GM12878 (cell line): ENCODE measurements around the gene AGPAT2. TPM values are rescaled to one million over a fixed set of nuclear protein-coding genes. Genes with fewer than 3 reads are reported as not detected.

ENCODE experiments used
- ATAC-seq: fragments of 200-7000 bp; cut with Tn5 transposase; 3 replicates; pipeline ENCODE4 v1.9.1; 2020; ENCODE audit warnings: mild to moderate bottlenecking, moderate library complexity
- BruUV-seq: library from RNA; stranded (reverse); fragments of 400-500 nt; replicated peaks from 2 replicates; lab custom pipeline; 2021; lab: Mats Ljungman, UMichigan
- CTCF ChIA-PET: fragments of 300-600 bp; sonication (Branson Sonifier 250); formaldehyde crosslinking; extraction: SDS; loops from one replicate; lab custom pipeline; 2021; ENCODE audit warnings: inconsistent platforms; lab: Yijun Ruan, JAX
- POLR2A ChIA-PET: fragments of 350-600 bp; formaldehyde crosslinking; extraction: SDS; loops from one replicate; lab custom pipeline; 2021; ENCODE audit warnings: inconsistent platforms; lab: Charles Lee
- RAD21 ChIA-PET: fragments of 300-600 bp; sonication (Branson Sonifier 250); formaldehyde crosslinking; loops from one replicate; lab custom pipeline; 2023; ENCODE audit warnings: antibody characterized with exemption; ENCODE audit not compliant: unreplicated experiment; lab: Charles Lee
- SMC1A ChIA-PET: fragments of 300-600 bp; sonication (Branson Sonifier 250); formaldehyde crosslinking; loops from one replicate; lab custom pipeline; 2023; ENCODE audit not compliant: unreplicated experiment, uncharacterized antibody; lab: Charles Lee
- DNase-seq: peaks from one replicate; pipeline ENCODE4 v3.0.0-alpha.2; 2011; ENCODE audit warnings: low read depth, low spot score
- FAIRE-seq: peaks from 3 replicates; lab custom pipeline; 2011; peaks lifted over from hg19 to GRCh38; lab: Jason Lieb, UNC
- H2AFZ ChIP-seq: 2 replicates; pipeline ENCODE4 v1.6.0; 2011; ENCODE audit warnings: low read depth, low read length, control low read depth; ENCODE audit not compliant: control insufficient read depth
- H3K27ac ChIP-seq: 2 replicates; pipeline ENCODE4 v1.5.1; 2011; ENCODE audit warnings: control low read depth; ENCODE audit not compliant: control insufficient read depth, insufficient read depth
- H3K27me3 ChIP-seq, 2 experiments: replicated peaks in 1 of 2; 2 replicates each; pipeline versions ENCODE4 v1.6.0 to v1.6.1; 2011; ENCODE audit warnings: low read length in 1 of 2; ENCODE audit not compliant: control insufficient read depth in 2 of 2, insufficient read depth in 2 of 2
- H3K36me3 ChIP-seq, 2 experiments: 2 replicates each; pipeline ENCODE4 v1.5.1; 2011; ENCODE audit warnings: low read length in 1 of 2; ENCODE audit not compliant: control insufficient read depth in 2 of 2, insufficient read depth in 2 of 2
- H3K4me1 ChIP-seq: 2 replicates; pipeline ENCODE4 v1.6.1; 2011; ENCODE audit warnings: mild to moderate bottlenecking, low read length, moderate library complexity, mixed read lengths; ENCODE audit not compliant: control insufficient read depth, insufficient read depth
- H3K4me2 ChIP-seq: 2 replicates; pipeline ENCODE4 v1.6.0; 2011; ENCODE audit warnings: control low read depth; ENCODE audit not compliant: control insufficient read depth, insufficient read depth
- H3K4me3 ChIP-seq: fragments of 200-600 bp; sonication (generic); 2 replicates; pipeline ENCODE4 v1.5.1; 2016
- H3K79me2 ChIP-seq: 2 replicates; pipeline ENCODE4 v1.6.0; 2011; ENCODE audit warnings: low read length; ENCODE audit not compliant: control insufficient read depth, insufficient read depth
- H3K9ac ChIP-seq: 2 replicates; pipeline ENCODE4 v1.8.0; 2011; ENCODE audit warnings: low read length, control low read depth, mixed read lengths; ENCODE audit not compliant: control insufficient read depth, insufficient read depth
- H3K9me3 ChIP-seq: replicated peaks from 3 replicates; pipeline ENCODE4 v1.5.1; 2011; ENCODE audit warnings: mild to moderate bottlenecking, low read length; ENCODE audit not compliant: control insufficient read depth, insufficient read depth
- H4K20me1 ChIP-seq: 2 replicates; pipeline ENCODE4 v1.6.0; 2011; ENCODE audit not compliant: control insufficient read depth, insufficient read depth
- BMI1 ChIP-seq: fragments of 450-650 bp; IDR thresholded peaks from 2 replicates; pipeline ENCODE4 v1.6.1; 2016; ENCODE audit warnings: mild to moderate bottlenecking, moderate library complexity, borderline replicate concordance
- CREB1 ChIP-seq: IDR thresholded peaks from 2 replicates; pipeline ENCODE4 v1.6.1; 2012; ENCODE audit warnings: low read depth, mild to moderate bottlenecking, inconsistent platforms
- CREM ChIP-seq: IDR thresholded peaks from 2 replicates; pipeline ENCODE4 v1.6.1; 2014; ENCODE audit warnings: antibody characterized with exemption, low read depth
- ETV6 ChIP-seq, 2 experiments: fragments of 450-650 bp in 1 of 2; IDR thresholded peaks in 1 of 2; conservative IDR thresholded peaks in 1 of 2; 2 replicates each; pipeline ENCODE4 v1.6.1; 2014; ENCODE audit warnings: antibody characterized with exemption in 1 of 2, borderline replicate concordance in 1 of 2, low read depth in 1 of 2, mild to moderate bottlenecking in 1 of 2, moderate library complexity in 1 of 2
- JUNB ChIP-seq: IDR thresholded peaks from 2 replicates; pipeline ENCODE4 v1.6.1; 2016; ENCODE audit warnings: antibody characterized with exemption, mild to moderate bottlenecking
- KAT2A ChIP-seq: conservative IDR thresholded peaks from 2 replicates; pipeline ENCODE4 v1.6.1; 2011; ENCODE audit warnings: low read depth, low read length; ENCODE audit not compliant: control insufficient read depth
- PKNOX1 ChIP-seq: fragments of 450-650 bp; IDR thresholded peaks from 2 replicates; pipeline ENCODE4 v1.6.1; 2016; ENCODE audit warnings: mild to moderate bottlenecking
- POLR2A ChIP-seq: IDR thresholded peaks from 2 replicates; pipeline ENCODE4 v1.6.1; 2011; ENCODE audit warnings: low read depth, mild to moderate bottlenecking, low read length
- RAD21 ChIP-seq: IDR thresholded peaks from 2 replicates; pipeline ENCODE4 v1.6.1; 2011; ENCODE audit warnings: mild to moderate bottlenecking, low read depth, low read length, moderate library complexity; ENCODE audit not compliant: insufficient read depth
- SIX5 ChIP-seq: IDR thresholded peaks from 2 replicates; pipeline ENCODE4 v1.6.1; 2011; ENCODE audit warnings: mild to moderate bottlenecking, low read depth, low read length, moderate library complexity; ENCODE audit not compliant: severe bottlenecking
- SMARCA5 ChIP-seq: fragments of 450-650 bp; IDR thresholded peaks from 2 replicates; pipeline ENCODE4 v1.6.1; 2017; ENCODE audit warnings: mild to moderate bottlenecking
- SRF ChIP-seq, 2 experiments: IDR thresholded peaks; 2 replicates each; pipeline ENCODE4 v1.6.1; 2011; ENCODE audit warnings: low read depth in 2 of 2, low read length in 2 of 2, mild to moderate bottlenecking in 1 of 2, moderate library complexity in 1 of 2
- TCF12 ChIP-seq: IDR thresholded peaks from 2 replicates; pipeline ENCODE4 v1.6.1; 2011; ENCODE audit warnings: low read depth, mild to moderate bottlenecking, low read length
- TCF3 ChIP-seq: IDR thresholded peaks from 2 replicates; pipeline ENCODE4 v1.6.1; 2012; ENCODE audit warnings: low read depth, mild to moderate bottlenecking, low read length, borderline replicate concordance; ENCODE audit not compliant: insufficient read depth
- ZBED1 ChIP-seq: IDR thresholded peaks from 2 replicates; pipeline ENCODE4 v1.6.1; 2016; ENCODE audit warnings: borderline replicate concordance
- ZBTB40 ChIP-seq: fragments of 450-650 bp; IDR thresholded peaks from 2 replicates; pipeline ENCODE4 v1.6.1; 2016; ENCODE audit warnings: mild to moderate bottlenecking, moderate library complexity, borderline replicate concordance
- WGBS: methylation state at CpG from one replicate; pipeline ENCODE4 v1.1.6; 2016; ENCODE audit warnings: low lambda C conversion rate; ENCODE audit not compliant: insufficient replicate concordance, insufficient coverage; ENCODE audit errors: missing lambda C conversion rate; 5-methylcytosine and 5-hydroxymethylcytosine counted together
- in situ Hi-C: fragments of 300-500 bp; cut with MboI; formaldehyde crosslinking; loops from 9 replicates; pipeline ENCODE4 v1.14.3; 2018; ENCODE audit warnings: mixed read lengths
- intact Hi-C: fragments of 100-400 bp; cut with micrococcal nuclease; formaldehyde crosslinking; loops from one replicate; pipeline ENCODE4 v1.14.2; 2022; ENCODE audit not compliant: unreplicated experiment
- polyA plus RNA-seq, 11 experiments: library from polyadenylated mRNA; depleted of rRNA in 4 of 11; unstranded in 6 of 11; stranded (reverse) in 5 of 11; fragments of >200 nt; fragmentation: Nextera tagmentation in 4 of 11; fragmentation: Illumina TruSeq in 1 of 11; extraction: Ambion mirVana in 4 of 11; extraction: Trizol in 1 of 11; gene quantifications; 1 replicate in 1 of 11; 2 replicates in 10 of 11; pipeline versions ENCODE4 v1.2.1 to v1.2.3, GENCODE V29; 2011 to 2016; ENCODE audit warnings: inconsistent platforms in 2 of 11, missing spikeins in 2 of 11, low read depth in 1 of 11
- total RNA-seq, 4 experiments: library from RNA; depleted of rRNA in 3 of 4; stranded (reverse); fragments of >200 nt in 3 of 4; fragmentation: Illumina TruSeq in 1 of 4; extraction: Trizol in 1 of 4; gene quantifications; 2 replicates each; pipeline versions ENCODE4 v1.2.1 to v1.2.3, GENCODE V29; 2013 to 2021
- TF ChIP-seq, protein P1 (sequence below): fragments of 450-650 bp; IDR thresholded peaks from 2 replicates; pipeline ENCODE4 v1.6.1; 2017; ENCODE audit warnings: mild to moderate bottlenecking, low read depth, inconsistent platforms; ENCODE audit not compliant: poor library complexity, severe bottlenecking

AGPAT2 gene
- total and polyA plus RNA-seq, 10 of the 15 experiments (the other 5 are each of a cell fraction or from before 2014, with no cell fraction given) = 0.10 to 28.5 (median 18.2) TPM

DNA sequence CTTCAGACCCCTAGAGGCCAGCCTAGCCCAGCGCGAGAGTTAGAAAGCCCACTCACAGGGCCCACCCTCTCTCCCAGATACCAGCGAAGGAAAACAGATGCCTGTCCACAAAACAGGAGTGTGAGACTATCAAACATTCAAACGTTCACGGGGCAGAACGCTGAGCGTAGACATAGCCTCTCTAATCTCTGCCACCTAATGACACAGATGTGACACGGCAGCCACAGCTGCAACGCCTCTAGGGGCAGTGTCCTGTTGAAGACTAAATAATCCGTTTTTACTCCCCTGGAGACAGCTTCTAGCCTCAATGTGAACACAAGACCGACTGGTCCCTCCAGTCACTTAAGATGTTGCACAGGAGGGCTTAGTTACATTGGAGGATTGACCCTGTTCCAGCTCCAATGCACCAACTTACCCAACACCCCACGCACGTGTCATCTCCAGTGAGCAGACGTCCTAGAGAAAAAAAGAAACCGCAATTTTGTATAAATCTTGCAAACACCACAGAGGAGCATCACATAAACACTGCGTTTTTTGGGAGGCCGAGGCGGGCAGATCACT is 39.5 kb upstream of the AGPAT2 start:
- CTCF ChIA-PET = interaction anchor here (0.7 to 2.4 kb wide), 17 partner anchors 11 to 458 kb away, joined by 3 to 16 read pairs (median 4); partner anchors contain the start of genes AGPAT2, AJM1 and LCN8
- peak; percentile 69 for ATAC-seq
- Histone ChIP-seq H3K4me1 (peaks cover 13% of the 10 kb centered on the region), H3K4me2 (peak overlapping the region; percentile 93), H3K9ac (peak overlapping the region; percentile 79), H3K4me3 (peak overlapping the region; percentile 69), H3K9me3 (no peaks in the 10 kb centered on the region), H2AFZ (no peak overlapping the region), H4K20me1 (peaks cover 9% of the 10 kb centered on the region), H3K27me3 (no peaks in the 10 kb centered on the region), H3K27ac (peak overlapping the region; percentile 54), H3K79me2 (peaks cover 45% of the 10 kb centered on the region), H3K36me3 (peaks cover 18 to 28% of the 10 kb centered on the region in 2 experiments)
- BruUV-seq = no TSS peak
- 7% methylated on average over 18 of the region's 18 CpGs for WGBS
- DNase-seq = peak; percentile 21
- in situ Hi-C loops (no loop called here), intact Hi-C loops (no loop called here)
- RAD21 ChIA-PET = interaction anchor here (1.5 to 1.7 kb wide), 2 partner anchors 15 to 26 kb away, joined by 5 to 6 read pairs; no protein-coding TSS in a partner anchor
- POLR2A ChIA-PET = interaction anchor here (0.6 to 0.8 kb wide), 4 partner anchors 160 to 387 kb away, joined by 3 to 5 read pairs (median 4); partner anchors contain the start of gene MAN1B1
- FAIRE-seq = peak; percentile 95
- SMC1A ChIA-PET = interaction anchor here (0.8 to 1.5 kb wide), 6 partner anchors 8 to 37 kb away, joined by 3 to 7 read pairs (median 3); partner anchors contain the start of genes LCN10 and LCN8
- no peak for TF ChIP-seq KAT2A
- TF ChIP-seq SMARCA5 = peak; percentile 65
- TF ChIP-seq CREM = peak; percentile 65
- no peak for TF ChIP-seq JUNB
- no peak for TF ChIP-seq ZBTB40
- TF ChIP-seq RAD21 = peak; percentile 42; the same call in 1 of the 2 replicates
- TF ChIP-seq TCF12 = peak; percentile 68
- peak; percentile 12; the same call in 1 of the 2 replicates for TF ChIP-seq TCF3
- no peak for TF ChIP-seq BMI1
- TF ChIP-seq SIX5 = no peak
- no peak for TF ChIP-seq SRF (IDR thresholded peaks at IDR 0.05; ENCODE audit: low read depth in 2 of 2, low read length in 2 of 2)
- peak; percentile 59; the same call in 1 of the 2 replicates for TF ChIP-seq CREB1
- TF ChIP-seq POLR2A = peak; percentile 42; the same call in 1 of the 2 replicates
- TF ChIP-seq ZBED1 = peak; percentile 39; the same call in 1 of the 2 replicates
- TF ChIP-seq, protein P1, sequence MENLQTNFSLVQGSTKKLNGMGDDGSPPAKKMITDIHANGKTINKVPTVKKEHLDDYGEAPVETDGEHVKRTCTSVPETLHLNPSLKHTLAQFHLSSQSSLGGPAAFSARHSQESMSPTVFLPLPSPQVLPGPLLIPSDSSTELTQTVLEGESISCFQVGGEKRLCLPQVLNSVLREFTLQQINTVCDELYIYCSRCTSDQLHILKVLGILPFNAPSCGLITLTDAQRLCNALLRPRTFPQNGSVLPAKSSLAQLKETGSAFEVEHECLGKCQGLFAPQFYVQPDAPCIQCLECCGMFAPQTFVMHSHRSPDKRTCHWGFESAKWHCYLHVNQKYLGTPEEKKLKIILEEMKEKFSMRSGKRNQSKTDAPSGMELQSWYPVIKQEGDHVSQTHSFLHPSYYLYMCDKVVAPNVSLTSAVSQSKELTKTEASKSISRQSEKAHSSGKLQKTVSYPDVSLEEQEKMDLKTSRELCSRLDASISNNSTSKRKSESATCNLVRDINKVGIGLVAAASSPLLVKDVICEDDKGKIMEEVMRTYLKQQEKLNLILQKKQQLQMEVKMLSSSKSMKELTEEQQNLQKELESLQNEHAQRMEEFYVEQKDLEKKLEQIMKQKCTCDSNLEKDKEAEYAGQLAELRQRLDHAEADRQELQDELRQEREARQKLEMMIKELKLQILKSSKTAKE = no peak
- peak; percentile 26; the same call in 1 of the 2 replicates for TF ChIP-seq PKNOX1
- no peak for TF ChIP-seq ETV6 (conservative IDR thresholded peaks at IDR 0.05 in 1 of 2, IDR thresholded peaks at IDR 0.05 in 1 of 2; ENCODE audit: borderline replicate concordance in 1 of 2, low read depth in 1 of 2)
